Measurements from ENCODE around the gene SPATA6L.
"Not testable (repeated sequence)": the region's sequence is repeated elsewhere in the genome, so short reads cannot be mapped to it uniquely, and the experiment has no call there.

SPATA6L gene

GRCh38 chr9:4630836-4631235, 35.4 kb downstream of the SPATA6L start:
- no peak for DNase-seq (ENCODE audit: low read depth)

DNA sequence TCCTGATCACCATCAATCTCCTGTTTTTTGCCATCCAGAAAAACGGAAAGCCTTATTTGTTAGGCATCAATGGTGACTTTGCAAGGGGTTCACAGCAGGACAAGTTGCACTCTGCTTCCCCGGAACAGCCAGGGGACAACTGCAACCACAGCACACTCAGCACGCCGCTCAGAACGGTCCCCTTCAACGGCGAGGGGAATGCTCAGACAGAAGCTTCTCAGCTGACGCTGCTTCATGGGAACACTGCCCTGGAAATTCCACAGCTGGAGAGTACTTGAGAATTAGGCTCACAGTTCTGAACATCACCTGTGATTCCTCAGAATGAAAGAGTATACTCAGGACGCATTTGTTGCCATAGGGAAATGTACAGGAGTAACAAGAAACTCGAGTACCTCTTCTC, 44.3 kb downstream of the SPATA6L start:
- DNase-seq (ENCODE audit: low read depth), result no peak

DNA sequence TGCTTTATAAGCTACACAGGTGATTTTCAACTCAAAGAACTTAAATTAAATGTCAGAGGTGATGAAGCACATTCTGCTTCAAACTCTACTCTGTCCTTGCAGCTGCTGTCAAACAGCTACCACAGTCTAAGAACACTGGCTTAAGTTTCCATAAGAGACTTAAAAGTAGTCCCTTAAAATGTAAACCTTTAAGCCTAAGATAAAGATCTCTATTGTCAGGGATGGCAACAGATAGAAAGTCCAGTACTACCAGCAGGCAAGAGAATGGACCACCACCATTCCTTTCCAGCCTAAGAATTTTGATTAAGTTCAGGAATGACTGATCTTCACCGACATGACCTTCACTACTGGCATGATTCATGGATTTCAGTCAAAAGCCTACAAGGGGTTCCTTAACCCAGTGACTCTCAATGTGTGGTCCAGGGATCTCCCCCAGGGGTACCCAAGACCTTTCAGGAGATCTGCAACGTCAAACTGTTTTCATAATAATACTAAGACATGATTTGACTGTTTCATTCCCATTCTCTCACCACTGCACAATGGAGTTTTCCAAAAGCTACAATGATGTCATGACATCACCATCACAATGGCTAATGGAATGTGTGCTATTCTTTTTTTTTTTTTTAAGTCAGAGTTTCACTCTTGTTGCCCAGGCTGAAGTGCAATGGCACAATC, 45.3 kb downstream of the SPATA6L start:
- peak; percentile 16 for DNase-seq (ENCODE audit: low read depth)

DNA sequence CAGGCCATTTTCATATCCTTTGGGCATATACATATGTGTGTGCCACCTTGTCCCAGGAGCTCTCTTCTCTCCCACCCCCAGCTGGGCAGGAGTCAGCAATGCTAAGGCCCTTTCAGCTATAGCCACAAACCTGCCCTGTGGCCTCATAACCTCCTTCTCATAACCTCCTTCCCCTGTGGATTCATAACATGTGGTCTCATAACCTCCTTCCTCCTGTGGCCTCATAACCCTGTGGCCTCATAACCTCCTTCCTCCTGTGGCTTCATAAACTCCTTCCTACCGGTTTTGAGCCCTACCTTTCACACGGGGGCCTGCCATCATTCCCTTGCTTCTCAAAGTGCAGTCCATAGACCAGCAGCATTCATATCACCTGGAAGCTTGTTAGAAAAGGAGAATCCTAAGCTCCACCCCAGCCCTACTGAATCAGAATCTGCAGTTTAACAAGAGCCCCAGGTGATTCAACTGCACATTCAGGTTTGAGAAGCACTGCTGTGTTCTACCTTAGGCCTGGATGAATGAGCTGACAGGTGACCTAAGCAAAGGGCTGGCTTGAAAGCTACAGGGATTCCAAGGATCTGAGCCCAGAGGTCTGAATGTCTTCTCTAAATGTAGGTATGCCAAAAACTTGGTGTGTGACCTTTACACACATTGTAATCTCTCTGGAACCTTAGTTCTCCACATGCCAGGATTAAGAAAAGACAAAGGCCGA, 46.1 kb downstream of the SPATA6L start:
- no peak for DNase-seq (ENCODE audit: low read depth)

- DNase-seq (ENCODE audit: low read depth), result no peak
Measured at GRCh38 chr9:4618700-4619099, 47.6 kb downstream of the SPATA6L start.

GRCh38 chr9:4617752-4618151, 48.5 kb downstream of the SPATA6L start:
- DNase-seq (ENCODE audit: low read depth), result no peak

GRCh38 chr9:4615778-4616177, 50.5 kb downstream of the SPATA6L start:
- DNase-seq (ENCODE audit: low read depth), result no peak

- peak; percentile 48 for DNase-seq (ENCODE audit: low read depth)
Measured at GRCh38 chr9:4615251-4615650, 51.0 kb downstream of the SPATA6L start.

DNA sequence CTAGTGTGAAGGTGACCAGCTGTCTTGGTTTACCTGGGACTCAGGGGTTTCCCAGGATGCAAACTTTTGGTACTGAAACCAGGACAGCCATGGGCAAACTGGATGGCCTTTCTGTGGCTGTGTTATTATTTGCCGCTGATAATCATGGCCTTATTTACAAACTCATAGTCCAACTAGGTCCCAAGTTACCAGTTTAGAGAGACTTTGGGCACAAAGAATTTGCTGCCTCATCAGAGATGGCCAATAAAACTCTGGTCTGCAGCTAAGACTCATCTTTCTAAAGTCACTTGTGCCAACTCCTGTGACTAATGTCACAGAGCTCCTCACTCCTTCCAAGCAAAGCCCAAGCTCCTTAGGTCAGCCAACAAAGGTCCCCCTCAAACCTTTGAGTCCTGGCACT, 51.7 kb downstream of the SPATA6L start:
- peak; percentile 21 for DNase-seq (ENCODE audit: low read depth)

DNA sequence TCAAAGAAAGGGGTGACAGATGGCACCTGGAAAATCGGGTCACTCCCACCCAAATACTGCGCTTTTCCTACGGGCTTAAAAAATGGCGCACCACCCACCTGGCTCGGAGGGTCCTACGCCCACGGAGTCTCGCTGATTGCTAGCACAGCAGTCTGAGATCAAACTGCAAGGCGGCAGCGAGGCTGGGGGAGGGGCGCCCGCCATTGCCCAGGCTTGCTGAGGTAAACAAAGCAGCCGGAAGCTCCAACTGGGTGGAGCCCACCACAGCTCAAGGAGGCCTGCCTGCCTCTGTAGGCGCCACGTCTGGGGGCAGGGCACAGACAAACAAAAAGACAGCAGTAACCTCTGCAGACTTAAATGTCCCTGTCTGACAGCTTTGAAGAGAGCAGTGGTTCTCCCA, 60.2 kb downstream of the SPATA6L start:
- DNase-seq (ENCODE audit: low read depth), result not testable (repeated sequence)

DNA sequence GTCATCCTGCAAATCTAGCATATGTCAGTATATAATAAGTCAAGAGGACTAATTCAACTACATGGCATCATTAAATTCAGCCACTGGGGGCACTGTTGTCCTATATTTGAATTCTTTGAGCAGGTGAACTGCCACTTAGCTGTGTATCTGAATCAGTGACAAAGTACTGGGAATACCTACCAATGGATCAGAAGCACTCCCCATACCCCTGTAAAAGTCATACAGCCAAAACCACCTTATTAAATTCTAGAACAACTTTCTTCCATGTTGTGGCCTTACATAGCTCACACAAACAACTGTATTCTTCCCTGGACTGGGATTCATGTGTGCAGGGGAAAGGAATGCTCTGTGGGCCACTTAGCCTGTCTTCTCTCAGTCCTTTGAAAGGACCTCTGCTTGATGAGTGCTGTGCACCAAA, 61.6 kb downstream of the SPATA6L start:
- DNase-seq (ENCODE audit: low read depth), result no peak

- DNase-seq (ENCODE audit: low read depth), result no peak
Measured at GRCh38 chr9:4603830-4604229, 62.5 kb downstream of the SPATA6L start.

- no peak for DNase-seq (ENCODE audit: low read depth)
Measured at GRCh38 chr9:4600368-4600767, 65.9 kb downstream of the SPATA6L start.

DNA sequence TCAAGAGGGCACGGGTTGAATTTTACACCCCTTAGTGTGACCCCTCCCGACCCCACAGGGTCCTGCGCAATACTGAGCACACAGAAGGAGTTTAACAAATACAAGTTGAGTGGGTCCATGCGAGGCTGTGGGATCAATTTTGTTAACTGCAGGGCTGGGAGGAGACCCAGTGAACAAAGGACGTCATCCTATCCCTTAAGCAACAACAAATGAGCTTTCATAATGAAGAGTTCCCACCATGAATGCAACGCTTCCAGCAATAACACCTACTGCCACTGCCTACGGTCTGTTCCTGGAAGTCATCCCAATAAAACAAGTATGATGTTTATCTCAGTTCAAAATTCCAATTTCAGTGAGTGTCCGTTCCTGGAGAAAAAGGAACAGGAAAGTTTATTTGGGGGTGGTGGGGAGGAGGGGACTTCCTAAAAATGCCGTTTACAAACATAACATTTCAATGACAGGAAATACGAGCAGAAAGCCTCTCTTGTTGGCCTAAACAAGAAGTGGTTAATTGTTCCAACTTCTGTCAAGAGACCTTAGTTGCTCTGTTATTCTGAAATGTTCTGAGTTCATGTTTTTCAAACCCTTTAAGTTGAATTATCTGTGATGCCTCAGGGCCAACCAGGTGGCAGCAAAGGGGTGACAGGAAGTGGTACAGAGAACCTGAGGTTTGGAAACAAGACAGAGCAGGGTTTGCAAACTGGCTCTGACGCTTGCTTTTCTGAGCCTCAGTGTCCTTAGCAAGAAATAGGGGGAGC, 69.9 kb downstream of the SPATA6L start:
- DNase-seq (ENCODE audit: low read depth), result no peak

- no peak for DNase-seq (ENCODE audit: low read depth)
Measured at GRCh38 chr9:4594994-4595393, 71.3 kb downstream of the SPATA6L start.

GRCh38 chr9:4594545-4594944, 71.7 kb downstream of the SPATA6L start:
- DNase-seq (ENCODE audit: low read depth), result no peak

- no peak for DNase-seq (ENCODE audit: low read depth)
Measured at GRCh38 chr9:4592886-4593285, 73.4 kb downstream of the SPATA6L start.

- no peak for DNase-seq (ENCODE audit: low read depth)
Measured at GRCh38 chr9:4592295-4592694, 74.0 kb downstream of the SPATA6L start.

GRCh38 chr9:4591123-4591500, 75.2 kb downstream of the SPATA6L start:
- DNase-seq (ENCODE audit: low read depth), result no peak

DNA sequence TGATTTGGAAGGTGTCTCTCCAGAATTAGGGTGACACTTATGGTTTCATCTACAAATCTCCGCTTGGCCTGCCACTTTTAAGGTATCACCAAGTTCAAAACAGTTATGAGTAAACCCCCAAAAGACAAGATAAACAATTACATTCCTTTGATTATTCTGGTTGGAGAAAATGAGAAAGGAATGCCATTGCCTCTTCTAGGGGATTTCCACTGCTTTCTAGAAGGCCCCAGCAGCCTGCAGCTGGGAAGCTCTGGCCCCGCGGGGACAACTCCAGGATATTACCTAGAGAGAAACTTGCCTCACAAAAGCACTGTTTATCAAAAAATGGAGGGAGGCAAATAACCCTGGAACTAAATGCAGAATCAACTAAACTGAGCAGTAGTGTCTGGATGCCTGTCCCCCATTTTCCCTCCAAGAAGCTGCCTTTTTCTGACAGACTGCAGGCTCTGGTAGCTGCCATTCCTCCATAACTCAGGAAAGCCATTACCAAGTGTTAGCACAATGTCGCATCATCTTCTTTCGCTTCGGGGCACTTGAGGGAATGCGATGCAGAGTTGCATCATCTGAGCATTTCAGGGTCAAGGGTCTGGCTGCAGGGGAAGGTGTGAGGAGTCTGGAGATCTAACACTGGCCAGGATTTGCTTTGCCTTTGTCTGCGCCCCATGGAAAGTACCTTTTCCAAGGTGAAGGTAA, 75.7 kb downstream of the SPATA6L start:
- DNase-seq (ENCODE audit: low read depth), result no peak

DNA sequence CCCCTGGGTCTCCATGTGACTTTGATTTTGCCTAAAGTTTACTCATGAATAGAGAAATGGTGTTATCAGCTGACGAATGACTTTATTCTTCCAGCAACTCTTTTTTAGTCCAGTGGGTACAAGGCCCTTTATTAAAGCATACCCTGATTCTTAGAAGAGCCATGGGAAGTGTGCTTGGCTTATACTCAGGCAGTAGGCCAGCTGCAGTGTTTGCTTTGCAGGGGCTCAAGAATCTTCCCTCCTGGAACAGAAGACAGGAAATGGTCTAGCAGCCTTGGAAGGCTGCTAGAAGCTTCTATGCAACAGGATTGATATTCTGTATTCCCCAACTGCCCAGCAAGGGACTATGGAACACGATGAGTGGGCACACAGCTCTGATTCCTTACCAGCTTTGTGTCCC, 77.6 kb downstream of the SPATA6L start:
- DNase-seq (ENCODE audit: low read depth), result no peak

DNA sequence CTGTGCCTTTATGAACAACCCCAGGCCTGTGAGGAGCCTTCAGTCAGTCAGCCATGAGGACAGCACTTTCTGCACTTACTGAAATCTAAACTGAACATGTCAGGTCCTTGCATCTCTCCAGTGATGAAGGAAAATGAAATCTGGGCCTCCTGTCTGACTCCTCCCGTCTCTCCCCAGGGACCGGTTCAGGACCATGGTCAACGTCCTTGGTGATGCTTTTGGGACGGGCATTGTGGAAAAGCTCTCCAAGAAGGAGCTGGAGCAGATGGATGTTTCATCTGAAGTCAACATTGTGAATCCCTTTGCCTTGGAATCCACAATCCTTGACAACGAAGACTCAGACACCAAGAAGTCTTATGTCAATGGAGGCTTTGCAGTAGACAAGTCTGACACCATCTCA, 81.1 kb downstream of the SPATA6L start:
- DNase-seq (ENCODE audit: low read depth), result no peak

DNA sequence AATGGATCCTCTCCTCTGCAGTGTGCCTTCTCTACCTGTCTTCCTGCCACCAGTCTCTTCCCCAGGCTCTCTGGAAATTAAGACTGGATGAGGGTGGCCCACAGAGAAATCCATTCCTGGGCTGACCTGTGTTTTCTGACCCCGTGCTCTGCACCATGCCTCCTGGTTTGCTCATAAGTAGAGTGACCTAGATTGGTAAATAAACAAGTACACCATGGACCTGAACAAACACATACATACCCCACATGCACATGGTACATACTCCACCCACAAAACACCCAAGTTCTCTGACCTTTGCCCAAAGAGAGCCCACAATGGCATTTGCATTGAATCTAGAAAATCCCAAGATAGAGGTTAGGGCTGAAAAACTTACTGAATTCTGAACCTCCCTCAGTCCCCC, 81.6 kb downstream of the SPATA6L start:
- DNase-seq (ENCODE audit: low read depth), result no peak
